Measurements from ENCODE around the gene GIT2.

The GIT2 gene

DNA sequence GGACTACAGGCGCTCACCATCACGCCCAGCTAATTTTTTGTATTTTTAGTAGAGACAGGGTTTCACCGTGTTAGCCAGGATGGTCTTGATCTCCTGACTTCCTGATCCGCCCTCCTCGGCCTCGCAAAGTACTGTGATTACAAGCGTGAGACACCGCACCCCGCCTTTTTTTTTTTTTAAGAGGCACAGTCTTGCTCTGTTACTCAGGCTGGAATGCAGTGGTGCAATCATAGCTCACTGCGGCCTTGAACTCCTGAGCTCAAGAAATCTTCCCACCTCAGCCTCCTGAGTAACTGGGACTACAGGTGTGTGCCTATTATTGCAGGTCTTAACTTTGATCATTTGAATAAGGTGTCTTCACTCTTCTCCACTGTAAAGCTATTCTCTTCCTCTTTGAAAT, 110.6 kb downstream of the GIT2 start:
- no peak for DNase-seq

GRCh38 chr12:109883461-109883860, 112.7 kb downstream of the GIT2 start:
- no peak for DNase-seq

DNA sequence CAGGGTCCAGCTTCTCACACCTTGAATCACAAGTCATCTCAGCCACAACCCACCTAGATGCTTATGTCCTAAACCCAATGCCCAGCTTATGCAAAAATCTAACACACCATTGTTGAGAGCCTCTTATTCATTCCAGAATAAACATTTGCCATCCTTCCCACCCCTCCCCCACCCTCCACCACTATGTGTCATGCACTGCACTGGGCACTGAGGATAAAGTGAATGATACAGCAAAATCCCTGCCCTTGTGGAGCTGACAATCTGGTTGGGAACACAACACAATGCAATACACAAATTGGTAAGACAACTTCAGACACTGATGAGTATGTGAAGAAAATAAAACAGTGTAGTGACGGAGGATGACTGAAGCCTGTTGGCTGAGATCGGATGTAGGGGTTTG, 114.4 kb downstream of the GIT2 start:
- no peak for DNase-seq

DNA sequence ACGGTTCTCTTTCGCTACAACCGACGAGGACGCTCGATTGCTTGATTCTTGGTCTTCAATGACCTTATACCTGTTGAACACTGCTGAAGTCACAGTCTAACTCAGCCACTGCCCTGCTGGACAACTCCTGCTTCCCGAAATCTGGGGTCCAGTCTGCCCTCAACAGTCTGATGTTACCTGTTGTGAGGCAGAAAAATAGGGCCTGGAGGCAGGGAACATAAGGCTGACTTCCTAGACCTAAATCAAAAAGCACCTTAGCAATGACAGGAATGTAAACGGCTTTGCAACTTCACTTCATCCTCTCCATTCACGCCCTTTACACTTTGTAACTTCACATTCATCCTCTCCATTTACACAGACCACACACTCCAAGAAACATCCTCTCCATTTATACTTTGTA, 115.2 kb downstream of the GIT2 start:
- no peak for DNase-seq

- peak; percentile 88 for DNase-seq
Measured at GRCh38 chr12:109880043-109880931, 115.9 kb downstream of the GIT2 start, which contains the start of gene GLTP. Gene GLTP (minus strand): TSS chr12:109880541. CDS start chr12:109880374, 167 bp downstream.

Measured in stimulated activated CD4-positive, alpha-beta T cell treated with anti-CD3 and anti-CD28 coated beads, Interleukin-12 subunit alpha, Interleukin-12 subunit beta, amount 100 ng/mL, for 4 hours (primary cell).